ENCODE measurements around the gene WDFY3.

WDFY3 gene

DNA sequence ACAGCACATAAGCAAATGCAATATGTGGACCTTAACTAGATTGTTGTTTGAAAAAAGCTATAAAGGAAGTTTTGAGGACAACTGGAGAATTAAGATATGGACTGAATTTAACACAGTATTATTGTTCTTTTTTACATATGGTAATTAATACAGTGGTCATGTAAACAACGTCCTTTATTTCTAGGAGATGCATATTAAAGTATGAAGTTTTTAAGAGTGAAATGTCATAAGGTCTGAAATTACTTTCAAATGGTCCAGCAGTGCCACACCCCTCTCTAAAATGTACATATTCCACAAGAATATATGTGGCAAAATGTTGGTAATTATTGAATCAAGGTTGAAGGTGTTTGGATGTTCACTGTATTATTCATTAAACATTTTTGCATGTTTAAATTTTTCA is 40.9 kb downstream of the WDFY3 start:
- H3K4me3 ChIP-seq (ENCODE audit: low read depth, low read length), result no peak overlapping the region
- TF ChIP-seq, protein P1, sequence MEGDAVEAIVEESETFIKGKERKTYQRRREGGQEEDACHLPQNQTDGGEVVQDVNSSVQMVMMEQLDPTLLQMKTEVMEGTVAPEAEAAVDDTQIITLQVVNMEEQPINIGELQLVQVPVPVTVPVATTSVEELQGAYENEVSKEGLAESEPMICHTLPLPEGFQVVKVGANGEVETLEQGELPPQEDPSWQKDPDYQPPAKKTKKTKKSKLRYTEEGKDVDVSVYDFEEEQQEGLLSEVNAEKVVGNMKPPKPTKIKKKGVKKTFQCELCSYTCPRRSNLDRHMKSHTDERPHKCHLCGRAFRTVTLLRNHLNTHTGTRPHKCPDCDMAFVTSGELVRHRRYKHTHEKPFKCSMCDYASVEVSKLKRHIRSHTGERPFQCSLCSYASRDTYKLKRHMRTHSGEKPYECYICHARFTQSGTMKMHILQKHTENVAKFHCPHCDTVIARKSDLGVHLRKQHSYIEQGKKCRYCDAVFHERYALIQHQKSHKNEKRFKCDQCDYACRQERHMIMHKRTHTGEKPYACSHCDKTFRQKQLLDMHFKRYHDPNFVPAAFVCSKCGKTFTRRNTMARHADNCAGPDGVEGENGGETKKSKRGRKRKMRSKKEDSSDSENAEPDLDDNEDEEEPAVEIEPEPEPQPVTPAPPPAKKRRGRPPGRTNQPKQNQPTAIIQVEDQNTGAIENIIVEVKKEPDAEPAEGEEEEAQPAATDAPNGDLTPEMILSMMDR (conservative IDR thresholded peaks at IDR 0.05; ENCODE audit: low read depth, low read length), result no peak
- DNase-seq (ENCODE audit: low read depth), result no peak

DNA sequence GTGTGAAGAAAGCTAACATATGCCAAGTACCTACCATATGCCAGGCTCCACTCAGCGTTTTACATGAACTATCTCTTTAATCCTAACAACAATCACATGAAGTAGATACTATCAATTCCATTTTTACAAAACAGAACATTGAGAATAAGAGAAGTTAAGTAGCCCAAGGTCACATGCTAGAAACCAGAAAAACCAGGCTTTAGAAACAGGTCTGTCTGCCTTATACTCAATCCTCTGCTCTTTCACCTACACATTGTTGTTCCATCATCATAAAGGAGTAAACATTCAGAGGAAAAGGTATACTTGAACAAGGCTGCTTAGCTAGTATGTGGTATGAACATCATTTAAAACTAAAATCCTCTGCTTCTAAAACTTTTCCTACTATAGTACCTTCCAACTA is 42.1 kb downstream of the WDFY3 start:
- TF ChIP-seq, protein P1 (conservative IDR thresholded peaks at IDR 0.05; ENCODE audit: low read depth, low read length), result no peak
- DNase-seq (ENCODE audit: low read depth), result no peak
- H3K4me3 ChIP-seq (ENCODE audit: low read depth, low read length), result no peak overlapping the region

DNA sequence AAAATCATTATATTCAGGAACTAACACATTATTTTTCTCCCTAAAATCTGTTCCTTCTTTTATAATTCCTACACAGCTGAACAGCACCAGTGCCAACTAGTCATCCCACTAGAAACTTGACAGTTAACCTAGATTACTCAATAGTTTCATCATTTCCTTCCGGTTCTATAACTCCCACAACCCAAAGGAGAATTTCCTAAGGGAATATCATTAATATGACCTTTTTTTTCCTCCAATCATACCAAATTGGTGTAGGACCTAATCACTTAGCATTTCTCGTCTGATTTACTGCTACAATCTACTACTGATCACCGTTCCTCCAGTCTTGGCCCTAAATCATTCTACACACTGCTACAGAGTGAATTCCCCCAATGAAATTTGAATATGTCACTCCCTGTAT is 45.9 kb downstream of the WDFY3 start:
- H3K4me3 ChIP-seq (ENCODE audit: low read depth, low read length), result no peak overlapping the region
- DNase-seq (ENCODE audit: low read depth), result peak; percentile 64
- TF ChIP-seq, protein P1 (conservative IDR thresholded peaks at IDR 0.05; ENCODE audit: low read depth, low read length), result no peak

DNA sequence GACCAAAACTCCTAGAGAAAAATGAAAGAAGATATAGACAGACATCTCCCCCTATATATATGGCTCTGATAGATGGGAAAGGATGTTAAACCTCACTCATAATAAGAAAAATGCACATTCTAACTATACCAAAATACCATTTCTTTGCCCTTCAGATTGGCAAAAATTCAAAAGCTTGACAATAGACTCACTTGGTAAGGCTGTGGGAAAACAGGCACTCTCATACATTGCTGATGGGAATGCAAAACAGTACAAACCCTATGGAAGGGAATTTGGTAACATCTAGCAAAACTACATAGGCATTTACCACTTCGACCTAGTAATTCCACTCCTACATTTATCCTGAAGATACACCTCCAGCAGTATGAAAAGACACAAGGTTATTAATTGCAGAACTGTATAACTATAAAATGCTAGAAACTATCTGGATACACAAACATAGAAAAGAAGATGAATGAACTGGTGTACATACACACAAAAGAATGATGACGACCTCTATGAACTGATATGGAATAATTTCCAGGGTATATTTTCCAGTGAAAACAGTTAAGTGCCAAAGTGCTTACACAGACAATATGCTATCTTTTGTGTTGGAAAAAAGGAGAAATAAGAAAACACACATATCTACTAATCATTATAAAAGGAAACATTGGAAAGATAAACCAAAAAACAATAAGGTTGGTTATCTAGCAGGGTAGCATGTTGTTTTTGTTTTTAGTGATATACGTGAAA is 48.5 kb downstream of the WDFY3 start:
- no peak overlapping the region for H3K4me3 ChIP-seq (ENCODE audit: low read depth, low read length)
- TF ChIP-seq, protein P1 (conservative IDR thresholded peaks at IDR 0.05; ENCODE audit: low read depth, low read length), result no peak
- DNase-seq (ENCODE audit: low read depth), result no peak

DNA sequence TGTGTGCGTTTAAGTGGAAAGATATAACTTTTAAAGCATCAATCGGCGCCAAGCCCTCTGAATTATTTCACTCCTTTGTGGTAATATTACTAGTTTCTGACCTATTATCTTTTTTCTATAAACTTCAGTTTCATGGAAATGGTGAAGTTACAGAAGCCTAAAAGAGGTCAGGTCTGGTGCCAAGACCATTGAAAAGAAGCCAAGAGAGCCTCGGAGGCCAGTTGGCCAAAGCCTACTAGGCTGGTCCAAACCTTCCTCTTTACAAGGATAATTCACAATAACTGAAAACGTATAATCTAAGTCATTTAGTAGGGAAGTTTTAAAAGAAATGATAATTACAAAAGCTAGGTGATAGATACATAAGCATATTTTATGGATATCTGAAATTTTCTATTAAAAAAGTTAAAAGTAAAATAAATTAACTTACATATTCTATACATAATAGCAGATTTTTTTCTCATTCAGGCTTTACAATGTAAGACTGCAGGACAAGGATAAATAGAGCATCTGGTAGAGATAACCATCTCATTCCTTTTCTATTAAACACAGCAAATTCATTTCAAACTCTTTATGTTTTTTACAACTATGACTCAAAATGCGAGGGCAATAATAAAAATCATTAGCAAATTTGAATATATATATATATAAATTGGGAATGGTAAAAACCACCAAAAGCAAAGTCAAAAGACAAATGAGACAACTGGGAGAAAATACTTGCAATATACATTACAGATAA is 49.2 kb downstream of the WDFY3 start:
- TF ChIP-seq, protein P1 (conservative IDR thresholded peaks at IDR 0.05; ENCODE audit: low read depth, low read length), result no peak
- DNase-seq (ENCODE audit: low read depth), result no peak
- H3K4me3 ChIP-seq (ENCODE audit: low read depth, low read length), result no peak overlapping the region

DNA sequence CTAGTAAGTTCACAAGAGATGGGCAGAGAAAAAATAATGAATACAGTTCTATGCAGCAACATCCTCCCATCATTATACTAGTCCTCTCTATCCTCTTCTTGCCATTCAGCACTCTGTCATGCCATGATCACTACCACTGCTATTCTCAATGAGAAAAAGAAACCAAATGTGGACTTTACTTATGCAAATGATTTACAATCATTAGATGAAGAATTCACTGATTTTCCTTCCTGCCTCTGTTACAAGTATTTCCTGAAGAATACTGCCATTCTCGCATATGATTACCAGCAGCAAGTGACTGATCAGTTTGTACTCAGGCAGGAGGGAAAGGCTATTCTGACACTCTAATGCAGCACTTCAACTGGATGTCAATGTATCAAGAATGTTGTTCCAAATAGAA is 50.3 kb downstream of the WDFY3 start:
- DNase-seq (ENCODE audit: low read depth), result no peak
- H3K4me3 ChIP-seq (ENCODE audit: low read depth, low read length), result no peak overlapping the region
- TF ChIP-seq, protein P1 (conservative IDR thresholded peaks at IDR 0.05; ENCODE audit: low read depth, low read length), result no peak

Measured in choroid plexus epithelial cell (primary cell).